ENCODE measurements around the gene ZNF341. TPM values are rescaled to one million over a fixed set of nuclear protein-coding genes. Genes with fewer than 3 reads are reported as not detected.

ZNF341 gene
- total and polyA plus RNA-seq, 2 of the 8 experiments (the other 6 are each of a cell fraction or from before 2014, with no cell fraction given) = 5.8 to 6.4 TPM

- ChIA-PET POLR2A (ENCODE audit: partially characterized antibody) (interaction anchor here (0.9 to 1.4 kb wide), 5 partner anchors 9 to 166 kb away, joined by 3 read pairs; no protein-coding TSS in a partner anchor), CTCF (ENCODE audit: partially characterized antibody) (interaction anchor here (0.8 to 2.4 kb wide), 7 partner anchors 9 to 184 kb away, joined by 3 to 19 read pairs (median 4); no protein-coding TSS in a partner anchor)
- Histone ChIP-seq H3K14ac (ENCODE audit: insufficient read length) (no peak overlapping the region), H3K27ac (ENCODE audit: low read depth, low read length) (peak overlapping the region; percentile 38; the same call in 1 of the 2 replicates), H3K4me3 (ENCODE audit: extremely low read depth in 1 of 4, insufficient read depth in 2 of 4, low read depth in 3 of 4, low read length in 4 of 4) (no peak overlapping the region), H3K9me3 (ENCODE audit: insufficient read depth in 2 of 2, low read depth in 1 of 2, low read length in 1 of 2) (no peaks in the 10 kb centered on the region), H3K79me1 (ENCODE audit: low read depth, low read length) (peaks cover 32% of the 10 kb centered on the region), H2AK5ac (ENCODE audit: low read depth, low read length) (no peak overlapping the region), H2BK5ac (ENCODE audit: low read depth, low read length) (0 out of 2 replicates have a peak overlapping the region, but pooled peaks have one; percentile 11), H2BK120ac (replicated peaks; ENCODE audit: low read depth, low read length) (no peak overlapping the region), H3K4me2 (ENCODE audit: insufficient read depth in 1 of 2, low read depth in 2 of 2, low read length in 2 of 2) (no peak overlapping the region; a peak in 1 of 4 replicates), H3K79me2 (ENCODE audit: control insufficient read depth in 1 of 2, insufficient read depth in 2 of 2, low read length in 2 of 2) (peaks cover 3 to 70% of the 10 kb centered on the region in 2 experiments; a peak in 2 of 4 replicates), H3K27me3 (replicated peaks in 1 of 4; ENCODE audit: control insufficient read depth in 3 of 4, extremely low read depth in 1 of 4, insufficient read depth in 3 of 4, low read length in 3 of 4) (no peaks in the 10 kb centered on the region), H3K36me3 (ENCODE audit: control insufficient read depth in 2 of 4, insufficient read depth in 4 of 4, low read length in 3 of 4) (no peaks in the 10 kb centered on the region), H4K91ac (replicated peaks; ENCODE audit: insufficient read length, low read length) (no peak overlapping the region), H3K23me2 (ENCODE audit: low read depth, low read length) (no peaks in the 10 kb centered on the region), H4K20me1 (replicated peaks in 1 of 2; ENCODE audit: control insufficient read depth in 1 of 2, insufficient read depth in 2 of 2, low read length in 2 of 2) (peaks cover 0 to 27% of the 10 kb centered on the region in 2 experiments), H3K4ac (replicated peaks; ENCODE audit: insufficient read length, low read depth, low read length) (no peak overlapping the region), H3K4me1 (replicated peaks in 1 of 4; ENCODE audit: control insufficient read depth in 3 of 4, insufficient read depth in 4 of 4, low read length in 3 of 4) (peaks cover 1 to 10% (median 4%) of the 10 kb centered on the region in 4 experiments; a peak in 4 of 7 replicates), H3K23ac (ENCODE audit: insufficient read length) (no peak overlapping the region), H4K5ac (ENCODE audit: insufficient read length, low read depth, low read length) (no peak overlapping the region), H4K8ac (ENCODE audit: extremely low read depth, insufficient read depth, low read length) (no peak overlapping the region), H2BK15ac (ENCODE audit: low read length) (no peak overlapping the region), H2BK20ac (ENCODE audit: low read length) (no peak overlapping the region), H3K56ac (replicated peaks; ENCODE audit: insufficient read length, low read depth, low read length) (no peak overlapping the region), H2AFZ (ENCODE audit: low read length) (no peak overlapping the region), H3K9ac (replicated peaks in 1 of 4; ENCODE audit: extremely low read depth in 1 of 4, low read depth in 3 of 4, low read length in 3 of 4) (no peak overlapping the region), H3K18ac (ENCODE audit: extremely low read depth, low read length) (no peak overlapping the region), H2BK12ac (ENCODE audit: low read depth, low read length) (no peak overlapping the region)
- DNase-seq (ENCODE audit: low read depth in 1 of 2, low spot score in 2 of 2) (no peak), FAIRE-seq (no peak)
- WGBS, 2 experiments (ENCODE audit: extremely low coverage in 1 of 2, insufficient coverage in 1 of 2, insufficient read length in 1 of 2, insufficient replicate concordance in 2 of 2, low coverage in 1 of 2, low lambda C conversion rate in 2 of 2, missing lambda C conversion rate in 1 of 2) = 89% methylated on average over 2 of the region's 2 CpGs; no CpG with 5 or more reads in 1 of the 2 experiments
- TF ChIP-seq CEBPB (IDR thresholded peaks at IDR 0.05; ENCODE audit: low read depth, low read length) (no peak), KDM5A (IDR thresholded peaks at IDR 0.05; ENCODE audit: low read length) (no peak), MAFK (IDR thresholded peaks at IDR 0.05; ENCODE audit: low read depth, low read length) (no peak), CHD1 (IDR thresholded peaks at IDR 0.05; ENCODE audit: low read depth, low read length) (no peak), ATF3 (IDR thresholded peaks at IDR 0.05; ENCODE audit: insufficient read depth, low read depth, low read length) (no peak), CBX8 (IDR thresholded peaks at IDR 0.05; ENCODE audit: borderline replicate concordance, low read depth, low read length) (no peak), CBX5 (IDR thresholded peaks at IDR 0.05; ENCODE audit: low read depth, low read length) (no peak), BCL11A (IDR thresholded peaks at IDR 0.05; ENCODE audit: low read depth in 2 of 2, low read length in 2 of 2) (no peak), E2F6 (IDR thresholded peaks at IDR 0.05) (no peak)
- TF ChIP-seq, protein P1, sequence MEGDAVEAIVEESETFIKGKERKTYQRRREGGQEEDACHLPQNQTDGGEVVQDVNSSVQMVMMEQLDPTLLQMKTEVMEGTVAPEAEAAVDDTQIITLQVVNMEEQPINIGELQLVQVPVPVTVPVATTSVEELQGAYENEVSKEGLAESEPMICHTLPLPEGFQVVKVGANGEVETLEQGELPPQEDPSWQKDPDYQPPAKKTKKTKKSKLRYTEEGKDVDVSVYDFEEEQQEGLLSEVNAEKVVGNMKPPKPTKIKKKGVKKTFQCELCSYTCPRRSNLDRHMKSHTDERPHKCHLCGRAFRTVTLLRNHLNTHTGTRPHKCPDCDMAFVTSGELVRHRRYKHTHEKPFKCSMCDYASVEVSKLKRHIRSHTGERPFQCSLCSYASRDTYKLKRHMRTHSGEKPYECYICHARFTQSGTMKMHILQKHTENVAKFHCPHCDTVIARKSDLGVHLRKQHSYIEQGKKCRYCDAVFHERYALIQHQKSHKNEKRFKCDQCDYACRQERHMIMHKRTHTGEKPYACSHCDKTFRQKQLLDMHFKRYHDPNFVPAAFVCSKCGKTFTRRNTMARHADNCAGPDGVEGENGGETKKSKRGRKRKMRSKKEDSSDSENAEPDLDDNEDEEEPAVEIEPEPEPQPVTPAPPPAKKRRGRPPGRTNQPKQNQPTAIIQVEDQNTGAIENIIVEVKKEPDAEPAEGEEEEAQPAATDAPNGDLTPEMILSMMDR (IDR thresholded peaks at IDR 0.05; ENCODE audit: control extremely low read depth in 1 of 3, insufficient read depth in 1 of 3, low read depth in 1 of 3, low read length in 3 of 3) = no peak
These were observed 95.3 kb downstream of the ZNF341 start for GRCh38 chr20:33827109-33827508.

Measured in H1 (cell line).